Mesodermal cell (in vitro differentiated cells): ENCODE data around the gene OR10A3.

Source experiments
- H3K27ac ChIP-seq: 2 replicates; pipeline ENCODE4 v1.7.0; 2013; ENCODE audit warnings: mild to moderate bottlenecking, low read depth, low read length, moderate library complexity; ENCODE audit not compliant: severe bottlenecking
- H3K36me3 ChIP-seq: 2 replicates; pipeline ENCODE4 v1.7.1; 2013; ENCODE audit warnings: mild to moderate bottlenecking, low read length, moderate library complexity; ENCODE audit not compliant: control insufficient read depth, insufficient read depth
- H3K4me1 ChIP-seq: one replicate; pipeline ENCODE4 v1.7.1; 2013; ENCODE audit warnings: mild to moderate bottlenecking, low read length; ENCODE audit not compliant: insufficient read depth, control insufficient read depth, poor library complexity, severe bottlenecking
- H3K4me3 ChIP-seq: 2 replicates; pipeline ENCODE4 v1.7.0; 2013; ENCODE audit warnings: low read length, control low read depth, mild to moderate bottlenecking; ENCODE audit not compliant: insufficient read depth, poor library complexity, severe bottlenecking; ENCODE audit errors: extremely low read depth
- H3K9me3 ChIP-seq: 2 replicates; pipeline ENCODE4 v1.7.1; 2013; ENCODE audit warnings: mild to moderate bottlenecking, low read length, moderate library complexity; ENCODE audit not compliant: control insufficient read depth
- WGBS, 2 experiments: methylation state at CpG; one replicate each; pipeline ENCODE4 v1.1.5; 2013; ENCODE audit warnings: missing lambda C conversion rate in 2 of 2; ENCODE audit not compliant: insufficient coverage in 2 of 2; 5-methylcytosine and 5-hydroxymethylcytosine counted together

Gene OR10A3

DNA sequence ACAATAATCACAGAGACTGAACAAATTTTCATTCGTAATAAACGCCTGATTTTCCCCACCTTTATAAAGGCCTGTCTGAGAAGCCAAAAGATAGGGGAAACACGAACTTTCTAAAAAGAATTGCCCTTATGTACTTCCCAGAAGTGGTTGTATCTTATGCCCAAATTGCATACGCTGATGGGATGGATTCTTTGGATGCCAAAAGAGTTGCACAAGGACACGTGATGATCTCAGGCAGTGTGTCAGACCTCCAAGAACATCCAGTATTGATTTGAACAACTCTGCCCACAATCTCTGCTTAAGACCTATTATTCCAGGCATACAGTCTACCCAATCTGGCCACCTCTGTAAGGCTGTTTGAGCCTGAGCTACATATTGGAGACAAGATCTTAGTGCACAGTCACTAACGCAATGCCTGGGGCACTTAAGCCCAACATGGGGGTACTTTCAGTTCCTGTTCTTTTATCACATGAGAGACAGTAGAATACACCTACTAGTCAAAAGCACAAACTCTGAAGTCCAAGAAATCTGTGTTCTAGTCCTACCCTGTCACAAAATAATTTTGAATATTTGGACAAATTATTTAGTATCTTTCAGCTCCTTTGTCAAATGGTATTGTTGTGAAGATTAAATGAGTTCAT is 49.3 kb downstream of the OR10A3 start:
- Histone ChIP-seq H3K4me1 (peaks cover 13% of the 10 kb centered on the region), H3K9me3 (no peaks in the 10 kb centered on the region), H3K27ac (peak overlapping the region; percentile 33), H3K4me3 (no peak overlapping the region), H3K36me3 (no peaks in the 10 kb centered on the region)
- 74 to 94% methylated on average over 4 to 6 of the region's 6 CpGs for WGBS, 2 experiments

DNA sequence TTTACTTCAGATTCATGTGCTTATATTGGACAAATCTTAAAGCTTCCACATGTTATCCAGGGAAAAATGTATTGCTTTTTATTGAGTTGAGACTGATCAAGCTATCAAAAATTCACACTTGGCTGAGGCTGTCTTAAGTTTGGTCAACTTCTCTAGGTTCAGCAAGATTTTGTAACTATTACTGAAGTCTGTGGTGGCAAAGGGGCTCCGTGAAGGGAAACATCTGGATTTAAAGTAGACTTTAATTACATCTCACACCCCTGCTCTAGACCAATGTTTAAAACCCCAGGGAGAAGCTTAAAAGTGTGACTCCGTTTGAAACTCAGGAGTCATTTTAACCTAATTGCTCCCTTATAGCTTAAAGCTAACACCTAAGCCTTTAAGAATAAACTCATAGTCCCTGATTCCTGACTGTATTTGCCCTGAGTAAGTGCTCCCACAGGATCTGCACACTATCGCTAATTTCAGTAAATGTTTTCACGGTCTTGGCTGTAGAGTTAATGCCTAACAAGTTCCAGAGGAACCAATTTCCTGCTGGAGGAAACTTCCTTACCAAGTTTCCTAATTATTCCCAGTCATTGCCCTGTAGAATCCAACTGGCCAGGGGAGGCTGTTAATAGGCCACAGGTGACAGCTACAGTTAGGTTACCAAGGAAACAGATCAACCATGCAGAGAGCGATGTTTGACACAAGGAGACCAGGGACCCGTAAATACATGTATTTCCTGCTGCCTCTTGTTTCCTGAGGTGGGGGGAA is 50.9 kb downstream of the OR10A3 start:
- Histone ChIP-seq H3K27ac (peak overlapping the region; percentile 30), H3K9me3 (no peaks in the 10 kb centered on the region), H3K36me3 (no peaks in the 10 kb centered on the region), H3K4me1 (peaks cover 13% of the 10 kb centered on the region), H3K4me3 (no peak overlapping the region)
- 73 to 83% methylated on average over 2 to 6 of the region's 6 CpGs for WGBS, 2 experiments

DNA sequence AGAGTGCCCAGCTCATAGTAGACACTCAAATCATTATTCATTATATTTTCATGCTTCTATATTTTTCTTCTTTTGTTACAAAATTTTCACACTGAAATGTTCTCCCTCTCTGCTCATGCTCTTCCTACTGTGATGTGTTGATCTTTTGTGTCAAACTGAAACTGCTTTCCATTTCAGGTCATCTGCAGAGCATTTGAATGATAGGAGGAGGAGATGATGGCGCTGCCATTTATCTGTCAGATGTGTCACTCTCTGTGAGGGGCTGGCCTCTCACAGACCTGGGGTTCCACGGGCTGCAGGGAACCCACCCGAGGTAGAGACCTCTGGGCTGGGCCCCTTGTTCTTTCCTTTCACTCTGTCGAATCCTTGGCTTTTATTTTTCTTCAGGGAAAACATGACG is 51.5 kb downstream of the OR10A3 start:
- Histone ChIP-seq H3K4me1 (peaks cover 13% of the 10 kb centered on the region), H3K27ac (no peak overlapping the region), H3K4me3 (no peak overlapping the region), H3K36me3 (no peaks in the 10 kb centered on the region), H3K9me3 (no peaks in the 10 kb centered on the region)
- WGBS, 2 experiments, result 78 to 91% methylated on average over 3 of the region's 5 CpGs
